Measurements from ENCODE around the gene CPLANE2. TPM values are rescaled to one million over a fixed set of nuclear protein-coding genes. Genes with fewer than 3 reads are reported as not detected.
A peak's percentile ranks its signal among the peaks of the same experiment; 100 is the strongest.
"Not testable (repeated sequence)": the region's sequence is repeated elsewhere in the genome, so short reads cannot be mapped to it uniquely, and the experiment has no call there.

The CPLANE2 gene
- total RNA-seq, 2 experiments from 2014 or later, result 2.7 to 4.0 TPM

- no peaks in the 10 kb centered on the region for H3K36me3 Mint-ChIP-seq (ENCODE audit: low read depth)
- intact Hi-C loops (cut with micrococcal nuclease), result loop anchor here (10.0 kb wide), 2 partner anchors 259 to 401 kb away; no protein-coding TSS in a partner anchor
- H3K27ac Mint-ChIP-seq, result peak overlapping the region; percentile 80
- peaks cover 14% of the 10 kb centered on the region for H3K4me1 Mint-ChIP-seq (ENCODE audit: low read depth)
- CTCF ChIA-PET, result interaction anchor here (0.9 to 2.3 kb wide), 3 partner anchors 11 to 155 kb away, joined by 3 to 7 read pairs (median 7); no protein-coding TSS in a partner anchor
- peak; percentile 52 for DNase-seq
- H3K9me3 Mint-ChIP-seq, result no peaks in the 10 kb centered on the region
- H3K4me3 Mint-ChIP-seq, result peak overlapping the region; percentile 84
- H3K27me3 Mint-ChIP-seq (ENCODE audit: low read depth), result no peaks in the 10 kb centered on the region
These were observed 956 bp downstream of the CPLANE2 start for GRCh38 chr1:16235944-16236510.

GRCh38 chr1:16235347-16235746 is 1.6 kb downstream of the CPLANE2 start:
- H3K27ac Mint-ChIP-seq, result no peak overlapping the region
- H3K27me3 Mint-ChIP-seq (ENCODE audit: low read depth), result no peaks in the 10 kb centered on the region
- H3K4me3 Mint-ChIP-seq, result no peak overlapping the region
- peaks cover 14% of the 10 kb centered on the region for H3K4me1 Mint-ChIP-seq (ENCODE audit: low read depth)
- CTCF ChIA-PET, result interaction anchor here (0.7 to 2.1 kb wide), 2 partner anchors 32 to 157 kb away, joined by 3 to 7 read pairs; no protein-coding TSS in a partner anchor
- no peak for DNase-seq
- no peaks in the 10 kb centered on the region for H3K36me3 Mint-ChIP-seq (ENCODE audit: low read depth)
- H3K9me3 Mint-ChIP-seq, result no peaks in the 10 kb centered on the region
- intact Hi-C loops (cut with micrococcal nuclease), result loop anchor here (10.0 kb wide), 2 partner anchors 259 to 401 kb away; no protein-coding TSS in a partner anchor

- Mint-ChIP-seq H3K9me3 (no peaks in the 10 kb centered on the region), H3K27me3 (ENCODE audit: low read depth) (peaks cover 5% of the 10 kb centered on the region), H3K4me3 (no peak overlapping the region), H3K36me3 (ENCODE audit: low read depth) (peaks cover 3% of the 10 kb centered on the region), H3K27ac (no peak overlapping the region), H3K4me1 (ENCODE audit: low read depth) (peaks cover 14% of the 10 kb centered on the region)
- CTCF ChIA-PET, result interaction anchor here (2.1 kb wide), 1 partner anchor 155 kb away, joined by 7 read pairs; no protein-coding TSS in a partner anchor
- intact Hi-C loops (cut with micrococcal nuclease), result loop anchor here (10.0 kb wide), 2 partner anchors 261 to 399 kb away; no protein-coding TSS in a partner anchor
- no peak for DNase-seq
These were observed 3.6 kb downstream of the CPLANE2 start for GRCh38 chr1:16233431-16233830.

GRCh38 chr1:16232316-16232710 is 4.7 kb downstream of the CPLANE2 start:
- no peak overlapping the region for H3K27ac Mint-ChIP-seq
- H3K27me3 Mint-ChIP-seq (ENCODE audit: low read depth), result peaks cover 16% of the 10 kb centered on the region
- no peak overlapping the region for H3K4me3 Mint-ChIP-seq
- intact Hi-C loops (cut with micrococcal nuclease), result loop anchor here (10.0 kb wide), 2 partner anchors 262 to 398 kb away; no protein-coding TSS in a partner anchor
- no peaks in the 10 kb centered on the region for H3K9me3 Mint-ChIP-seq
- CTCF ChIA-PET, result interaction anchor here (0.8 kb wide), 1 partner anchor 42 kb away, joined by 3 read pairs; no protein-coding TSS in a partner anchor
- peaks cover 5% of the 10 kb centered on the region for H3K36me3 Mint-ChIP-seq (ENCODE audit: low read depth)
- peaks cover 15% of the 10 kb centered on the region for H3K4me1 Mint-ChIP-seq (ENCODE audit: low read depth)
- no peak for DNase-seq

- CTCF ChIA-PET, result interaction anchor here (0.8 kb wide), 1 partner anchor 42 kb away, joined by 3 read pairs; no protein-coding TSS in a partner anchor
- intact Hi-C loops (cut with micrococcal nuclease), result loop anchor here (10.0 kb wide), 2 partner anchors 263 to 397 kb away; no protein-coding TSS in a partner anchor
- peaks cover 16% of the 10 kb centered on the region for H3K4me1 Mint-ChIP-seq (ENCODE audit: low read depth)
These were observed 5.4 kb downstream of the CPLANE2 start for GRCh38 chr1:16231331-16232315.

GRCh38 chr1:16230744-16231143 is 6.2 kb downstream of the CPLANE2 start:
- H3K36me3 Mint-ChIP-seq (ENCODE audit: low read depth), result peaks cover 6% of the 10 kb centered on the region
- H3K9me3 Mint-ChIP-seq, result no peaks in the 10 kb centered on the region
- H3K27ac Mint-ChIP-seq, result no peak overlapping the region
- no peak overlapping the region for H3K4me3 Mint-ChIP-seq
- peaks cover 28% of the 10 kb centered on the region for H3K27me3 Mint-ChIP-seq (ENCODE audit: low read depth)
- CTCF ChIA-PET, result no interaction called here
- intact Hi-C loops (cut with micrococcal nuclease), result loop anchor here (10.0 kb wide), 2 partner anchors 264 to 396 kb away; no protein-coding TSS in a partner anchor
- H3K4me1 Mint-ChIP-seq (ENCODE audit: low read depth), result peaks cover 10% of the 10 kb centered on the region
- no peak for DNase-seq

More at GRCh38 chr1:16231331-16232315, 5.4 kb downstream of the CPLANE2 start:
- H3K4me3 Mint-ChIP-seq, result no peak overlapping the region
- no peak overlapping the region for H3K27ac Mint-ChIP-seq
- no peak for DNase-seq
- H3K9me3 Mint-ChIP-seq, result no peaks in the 10 kb centered on the region
- peaks cover 20% of the 10 kb centered on the region for H3K27me3 Mint-ChIP-seq (ENCODE audit: low read depth)
- H3K36me3 Mint-ChIP-seq (ENCODE audit: low read depth), result peaks cover 6% of the 10 kb centered on the region

- DNase-seq, result no peak
- H3K4me3 Mint-ChIP-seq, result no peak overlapping the region
- H3K36me3 Mint-ChIP-seq (ENCODE audit: low read depth), result peaks cover 6% of the 10 kb centered on the region
- peaks cover 10% of the 10 kb centered on the region for H3K4me1 Mint-ChIP-seq (ENCODE audit: low read depth)
- H3K27ac Mint-ChIP-seq, result no peak overlapping the region
- CTCF ChIA-PET, result interaction anchor here (0.6 kb wide), 1 partner anchor 628 kb away, joined by 3 read pairs; no protein-coding TSS in a partner anchor
- intact Hi-C loops (cut with micrococcal nuclease), result loop anchor here (10.0 kb wide), 2 partner anchors 265 to 395 kb away; no protein-coding TSS in a partner anchor
- no peaks in the 10 kb centered on the region for H3K9me3 Mint-ChIP-seq
- peaks cover 29% of the 10 kb centered on the region for H3K27me3 Mint-ChIP-seq (ENCODE audit: low read depth)
These were observed 6.8 kb downstream of the CPLANE2 start for GRCh38 chr1:16229976-16230740.

GRCh38 chr1:16226490-16227179 is 10.3 kb downstream of the CPLANE2 start:
- no peak overlapping the region for H3K27ac Mint-ChIP-seq
- peaks cover 10% of the 10 kb centered on the region for H3K4me1 Mint-ChIP-seq (ENCODE audit: low read depth)
- intact Hi-C loops (cut with micrococcal nuclease), result no loop called here

GRCh38 chr1:16226129-16226489 is 10.9 kb downstream of the CPLANE2 start:
- no peak for DNase-seq
- peaks cover 10% of the 10 kb centered on the region for H3K4me1 Mint-ChIP-seq (ENCODE audit: low read depth)
- intact Hi-C loops (cut with micrococcal nuclease), result no loop called here
- CTCF ChIA-PET, result no interaction called here
- peaks cover 6% of the 10 kb centered on the region for H3K36me3 Mint-ChIP-seq (ENCODE audit: low read depth)
- no peak overlapping the region for H3K27ac Mint-ChIP-seq
- H3K27me3 Mint-ChIP-seq (ENCODE audit: low read depth), result peaks cover 32% of the 10 kb centered on the region
- H3K4me3 Mint-ChIP-seq, result no peak overlapping the region
- H3K9me3 Mint-ChIP-seq, result no peaks in the 10 kb centered on the region

More at GRCh38 chr1:16226490-16227179, 10.3 kb downstream of the CPLANE2 start:
- H3K9me3 Mint-ChIP-seq, result no peaks in the 10 kb centered on the region
- peaks cover 6% of the 10 kb centered on the region for H3K36me3 Mint-ChIP-seq (ENCODE audit: low read depth)
- DNase-seq, result no peak
- CTCF ChIA-PET, result no interaction called here
- peaks cover 32% of the 10 kb centered on the region for H3K27me3 Mint-ChIP-seq (ENCODE audit: low read depth)
- no peak overlapping the region for H3K4me3 Mint-ChIP-seq

- no peaks in the 10 kb centered on the region for H3K9me3 Mint-ChIP-seq
- peaks cover 10% of the 10 kb centered on the region for H3K4me1 Mint-ChIP-seq (ENCODE audit: low read depth)
- DNase-seq, result no peak
- H3K36me3 Mint-ChIP-seq (ENCODE audit: low read depth), result peaks cover 6% of the 10 kb centered on the region
- no peak overlapping the region for H3K27ac Mint-ChIP-seq
- no peak overlapping the region for H3K4me3 Mint-ChIP-seq
- peaks cover 32% of the 10 kb centered on the region for H3K27me3 Mint-ChIP-seq (ENCODE audit: low read depth)
- intact Hi-C loops (cut with micrococcal nuclease), result no loop called here
- CTCF ChIA-PET, result interaction anchor here (0.6 to 1.8 kb wide), 3 partner anchors 12 to 105 kb away, joined by 4 to 7 read pairs (median 4); no protein-coding TSS in a partner anchor
These were observed 12.5 kb downstream of the CPLANE2 start for GRCh38 chr1:16224472-16224871.

GRCh38 chr1:16222716-16223115 is 14.3 kb downstream of the CPLANE2 start:
- intact Hi-C loops (cut with micrococcal nuclease); H3K4me1 Mint-ChIP-seq (ENCODE audit: low read depth); CTCF ChIA-PET: not testable (repeated sequence)

More at GRCh38 chr1:16222716-16223115, 14.3 kb downstream of the CPLANE2 start:
- H3K27ac Mint-ChIP-seq; DNase-seq; H3K36me3 Mint-ChIP-seq (ENCODE audit: low read depth); H3K9me3 Mint-ChIP-seq; H3K4me3 Mint-ChIP-seq: not testable (repeated sequence)
- H3K27me3 Mint-ChIP-seq (ENCODE audit: low read depth), result peaks cover 20% of the 10 kb centered on the region

Measured in activated naive CD4-positive, alpha-beta T cell treated with anti-CD3 and anti-CD28 coated beads for 36 hours (primary cell).